Urinary bladder (tissue), 4 donors: ENCODE data around the gene PRR12. TPM values are rescaled to one million over a fixed set of nuclear protein-coding genes. Genes with fewer than 3 reads are reported as not detected.
"Not testable (repeated sequence)": the region's sequence is repeated elsewhere in the genome, so short reads cannot be mapped to it uniquely, and the experiment has no call there.

Source experiments
- DNase-seq: peaks from one replicate; pipeline ENCODE4 v3.0.0-alpha.2; 2015; ENCODE audit errors: extremely low spot score
- H3K27ac ChIP-seq: one replicate; pipeline ENCODE4 v1.5.1; 2013; ENCODE audit warnings: low read depth, mild to moderate bottlenecking, moderate library complexity
- H3K36me3 ChIP-seq: one replicate; pipeline ENCODE4 v1.6.1; 2013; ENCODE audit warnings: mild to moderate bottlenecking, moderate library complexity; ENCODE audit not compliant: insufficient read depth
- H3K4me1 ChIP-seq: one replicate; pipeline ENCODE4 v1.6.1; 2013; ENCODE audit warnings: mild to moderate bottlenecking, moderate library complexity; ENCODE audit not compliant: insufficient read depth
- H3K4me3 ChIP-seq: one replicate; pipeline ENCODE4 v1.5.1; 2013; ENCODE audit warnings: low read depth, low read length
- WGBS: extraction: QIAGEN DNeasy Blood & Tissue Kit; methylation state at CpG from one replicate; pipeline ENCODE4 v1.1.7; 2013; 5-methylcytosine and 5-hydroxymethylcytosine counted together
- polyA plus RNA-seq: library from polyadenylated mRNA; stranded (reverse); fragments of 200-250 nt; gene quantifications from one replicate; pipeline ENCODE4 v1.2.3, GENCODE V29; 2013
- total RNA-seq: library from RNA; depleted of rRNA; stranded (reverse); fragments of >200 nt; gene quantifications from one replicate; pipeline ENCODE4 v1.2.3, GENCODE V29; 2014
- donor health status: healthy with polysubstance abuse.
- donor health status: healthy.

The PRR12 gene
- total and polyA plus RNA-seq, 2 donors = 4.2 to 20.3 TPM

- WGBS = 85% methylated on average over 19 of the region's 19 CpGs
- H3K4me1 ChIP-seq = no peaks in the 10 kb centered on the region
- H3K4me3 ChIP-seq = no peak overlapping the region
- no peak overlapping the region for H3K27ac ChIP-seq
- no peak for DNase-seq
- no peaks in the 10 kb centered on the region for H3K36me3 ChIP-seq
Measured at GRCh38 chr19:49631610-49632192, 40.7 kb downstream of the PRR12 start.

- WGBS = 88% methylated on average over 5 of the region's 5 CpGs
- Histone ChIP-seq H3K4me3 (no peak overlapping the region), H3K27ac (no peak overlapping the region), H3K36me3 (no peaks in the 10 kb centered on the region), H3K4me1 (no peaks in the 10 kb centered on the region)
- DNase-seq = no peak
Measured at GRCh38 chr19:49632576-49632975, 41.6 kb downstream of the PRR12 start.

- H3K4me1 ChIP-seq, DNase-seq, H3K36me3 ChIP-seq, H3K4me3 ChIP-seq, H3K27ac ChIP-seq: not testable (repeated sequence)
- 70% methylated on average over 9 of the region's 9 CpGs for WGBS
Measured at GRCh38 chr19:49633273-49633672, 42.3 kb downstream of the PRR12 start.

GRCh38 chr19:49635530-49636232, 44.7 kb downstream of the PRR12 start:
- H3K36me3 ChIP-seq = no peaks in the 10 kb centered on the region
- H3K27ac ChIP-seq = no peak overlapping the region
- H3K4me3 ChIP-seq = no peak overlapping the region
- H3K4me1 ChIP-seq = no peaks in the 10 kb centered on the region
- DNase-seq = no peak
- 48% methylated on average over 24 of the region's 24 CpGs for WGBS

GRCh38 chr19:49636233-49636932, 45.4 kb downstream of the PRR12 start:
- DNase-seq = no peak
- Histone ChIP-seq H3K36me3 (no peaks in the 10 kb centered on the region), H3K4me1 (no peaks in the 10 kb centered on the region), H3K27ac (no peak overlapping the region), H3K4me3 (no peak overlapping the region)
- WGBS = 78% methylated on average over 30 of the region's 30 CpGs

DNA sequence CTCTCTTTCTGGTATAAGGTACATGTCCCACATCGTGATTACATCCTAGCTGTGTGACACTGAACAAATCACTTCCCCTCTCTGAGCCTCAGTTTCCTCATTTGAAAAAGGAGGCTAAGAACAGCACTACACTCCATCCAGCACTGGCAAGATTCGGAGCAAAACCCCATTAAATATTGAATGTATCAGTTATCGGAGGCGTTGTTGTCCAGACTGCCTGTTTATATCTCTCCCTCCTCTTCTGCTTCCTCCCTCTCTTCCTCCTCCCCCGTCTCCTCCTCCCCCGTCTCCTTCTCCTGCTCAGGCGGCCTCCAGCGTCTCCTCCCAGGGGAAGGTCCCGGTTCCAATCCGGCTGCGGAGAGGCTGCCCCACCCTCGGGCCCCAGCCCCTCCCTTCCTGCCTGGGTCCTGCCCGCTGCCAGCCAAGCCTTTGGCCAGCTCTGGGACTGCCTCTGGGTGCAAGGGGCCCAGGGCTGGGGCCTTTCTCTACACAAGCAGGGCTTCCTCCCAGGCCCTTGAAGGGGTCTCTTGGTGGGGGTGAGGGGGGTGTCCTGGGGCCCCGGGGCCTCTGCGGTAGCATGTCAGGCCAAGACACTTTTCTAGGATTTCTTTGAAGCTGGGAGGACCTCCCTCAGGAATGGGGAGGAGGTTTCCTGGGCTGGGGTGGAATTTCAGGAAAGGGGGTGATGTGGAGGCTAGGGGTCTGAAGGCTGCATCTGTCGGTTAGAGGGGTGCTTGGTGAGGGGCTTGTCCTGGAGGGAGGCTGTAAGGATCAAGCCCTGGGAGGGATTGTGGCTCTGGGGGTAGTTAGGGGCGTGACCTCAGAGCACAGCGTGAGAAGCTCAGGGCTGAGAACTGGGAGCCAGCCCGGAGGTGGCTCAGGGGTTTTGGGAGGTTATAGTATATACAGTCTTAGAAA, 47.1 kb downstream of the PRR12 start:
- Histone ChIP-seq H3K36me3 (no peaks in the 10 kb centered on the region), H3K27ac (peak overlapping the region; percentile 45), H3K4me3 (peak overlapping the region; percentile 30), H3K4me1 (no peaks in the 10 kb centered on the region)
- 7% methylated on average over 19 of the region's 19 CpGs for WGBS
- DNase-seq = no peak

DNA sequence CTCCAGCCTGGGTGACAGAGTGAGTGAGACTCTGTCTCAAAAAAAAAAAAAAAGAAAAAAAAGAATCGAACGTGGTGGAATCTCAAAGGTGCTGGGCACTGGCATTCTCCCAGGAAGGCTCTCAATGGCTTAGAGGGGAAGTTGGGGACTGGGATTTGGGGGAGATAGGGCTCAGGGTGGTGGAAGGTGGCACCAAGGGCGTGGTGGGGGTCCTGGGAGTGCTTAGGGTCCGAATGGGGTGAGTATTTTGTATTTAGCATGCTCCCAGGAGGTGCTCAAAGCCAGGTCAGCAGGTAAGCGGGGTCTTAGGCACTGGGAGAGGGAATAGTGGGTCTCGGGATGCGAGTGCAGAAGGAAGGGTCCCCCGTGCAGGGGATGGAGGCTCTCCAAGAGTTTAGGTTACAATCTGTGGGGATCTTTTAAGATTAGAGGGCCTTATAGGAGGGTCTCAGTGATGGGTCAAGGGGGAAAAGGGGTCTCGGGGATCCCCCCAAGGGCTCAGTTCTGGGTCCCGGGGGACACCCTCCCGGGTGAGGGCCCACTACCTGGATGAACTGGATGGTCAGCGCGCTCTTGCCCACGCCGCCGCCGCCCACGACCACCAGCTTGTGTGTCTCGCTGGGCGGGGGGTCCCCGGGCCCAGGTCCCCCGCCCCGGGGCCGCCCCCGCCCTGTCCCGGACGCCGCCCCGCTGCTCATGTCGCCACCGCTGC, 48.6 kb downstream of the PRR12 start:
- Histone ChIP-seq H3K27ac (peak overlapping the region; percentile 86), H3K4me1 (no peaks in the 10 kb centered on the region), H3K4me3 (peak overlapping the region; percentile 60), H3K36me3 (no peaks in the 10 kb centered on the region)
- WGBS = 3% methylated on average over 31 of the region's 31 CpGs
- DNase-seq = no peak

DNA sequence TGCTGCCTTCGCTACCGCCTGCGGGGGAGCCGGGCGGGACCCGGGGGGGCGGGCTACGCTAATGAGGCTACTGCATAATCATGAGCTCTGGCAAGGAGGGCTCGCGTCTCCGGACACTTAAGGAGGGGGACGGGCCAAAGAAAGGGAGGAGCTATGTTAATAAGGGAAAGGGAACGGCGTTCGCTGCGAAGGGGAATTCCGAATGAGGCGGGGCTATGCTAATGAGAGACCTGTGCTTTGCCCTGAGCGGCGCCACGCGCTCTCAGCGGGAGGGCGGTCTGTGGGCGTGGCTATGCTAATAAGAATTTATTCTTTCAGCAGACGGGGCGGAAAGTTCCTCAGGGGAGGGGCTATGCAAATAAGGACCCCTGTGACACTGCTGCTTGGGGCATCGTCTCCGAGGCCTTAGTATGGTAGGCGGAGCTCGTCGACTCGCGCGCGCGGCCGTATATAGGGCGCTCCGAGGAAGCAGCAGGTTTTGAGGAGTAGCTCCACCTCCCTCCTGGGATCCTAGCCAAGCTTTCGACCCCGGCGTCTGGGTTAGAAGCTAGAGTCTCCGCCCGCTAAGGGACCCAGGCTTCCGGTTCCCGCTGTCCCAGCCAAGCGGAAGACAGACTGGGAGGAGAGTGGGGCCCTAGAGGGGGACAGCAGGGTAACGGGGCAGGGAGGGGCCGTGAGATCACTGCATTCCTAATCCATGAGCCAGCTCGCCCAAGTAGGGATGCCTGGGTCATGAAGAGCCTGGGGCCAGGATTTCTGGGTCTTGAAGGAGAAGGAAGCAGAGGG, 49.3 kb downstream of the PRR12 start, which contains the start of gene RRAS:
Gene RRAS (minus strand): TSS at position 31 of the 786 bp plus-strand sequence. CDS start 45 bp downstream, outside the sequence.
- DNase-seq = peak; percentile 99
- H3K27ac ChIP-seq = peak within 1 kb of the TSS; percentile 100
- H3K4me3 ChIP-seq = peak within 1 kb of the TSS; percentile 60
- WGBS = under 1% methylated on average over 51 of the region's 51 CpGs
- H3K4me1 ChIP-seq = no peaks in the 10 kb centered on the region
- H3K36me3 ChIP-seq = no peaks in the 10 kb centered on the region

- H3K4me3 ChIP-seq = peak within 1 kb of the TSS; percentile 74
- no peaks in the 10 kb centered on the region for H3K4me1 ChIP-seq
- WGBS = under 1% methylated on average over 87 of the region's 87 CpGs
Measured at GRCh38 chr19:49641688-49642491, 50.9 kb downstream of the PRR12 start, which contains the start of gene SCAF1. TSS of gene SCAF1 (plus strand) at chr19:49642209. CDS start at chr19:49645027, 2,818 bp downstream.

DNA sequence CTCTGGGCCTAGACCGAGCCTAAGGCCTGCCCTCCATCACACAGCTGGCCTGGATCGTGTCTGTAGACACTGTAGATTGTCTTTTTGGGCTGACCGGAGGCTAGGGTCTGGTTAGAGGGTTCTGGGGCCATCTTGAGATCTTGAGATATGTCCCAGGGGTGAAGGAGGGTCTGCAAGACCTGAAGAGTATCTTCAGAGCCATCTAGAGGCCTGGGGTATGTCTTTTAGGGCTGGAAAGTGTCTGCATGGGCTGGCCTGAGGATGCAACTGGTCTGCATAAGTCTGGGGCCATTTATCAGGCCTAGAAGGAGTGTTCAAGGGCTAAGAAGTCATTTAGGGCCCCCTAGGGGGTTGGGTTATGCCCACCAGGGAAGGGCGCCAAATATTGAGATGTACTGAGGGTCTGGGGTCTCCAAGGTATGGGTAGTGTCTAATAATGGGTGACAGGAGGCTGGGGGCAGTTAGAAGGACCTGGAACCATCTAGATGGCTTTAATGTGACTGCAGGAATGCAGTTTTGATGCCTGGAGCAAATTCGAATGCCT, 51.6 kb downstream of the PRR12 start:
- Histone ChIP-seq H3K4me3 (peak overlapping the region; percentile 74), H3K4me1 (no peaks in the 10 kb centered on the region), H3K27ac (peak overlapping the region; percentile 90), H3K36me3 (no peaks in the 10 kb centered on the region)
- no peak for DNase-seq
- 8% methylated on average over 5 of the region's 5 CpGs for WGBS

More at GRCh38 chr19:49641688-49642491, 50.9 kb downstream of the PRR12 start, which contains the start of gene SCAF1:
- DNase-seq = peak; percentile 95
- H3K36me3 ChIP-seq = no peaks in the 10 kb centered on the region
- peak within 1 kb of the TSS; percentile 100 for H3K27ac ChIP-seq

GRCh38 chr19:49643466-49643865, 52.5 kb downstream of the PRR12 start:
- H3K4me3 ChIP-seq = no peak overlapping the region
- no peak overlapping the region for H3K27ac ChIP-seq
- no peak for DNase-seq
- WGBS = 69% methylated on average over 2 of the region's 2 CpGs
- H3K4me1 ChIP-seq = no peaks in the 10 kb centered on the region
- no peaks in the 10 kb centered on the region for H3K36me3 ChIP-seq
